ENCODE results near the gene CFAP299. TPM values are rescaled to one million over a fixed set of nuclear protein-coding genes. Genes with fewer than 3 reads are reported as not detected.

Gene CFAP299
- total and polyA plus RNA-seq, 2 donors (not counting 3 experiments of a cell fraction or from before 2014, with no cell fraction given) = not detected

- no peaks in the 10 kb centered on the region for H3K79me2 ChIP-seq (ENCODE audit: control insufficient read depth, insufficient read depth, low read length)
- H4K20me1 ChIP-seq (replicated peaks; ENCODE audit: control insufficient read depth, extremely low read depth, insufficient read depth, low read length) = no peaks in the 10 kb centered on the region
- H3K4me1 ChIP-seq (ENCODE audit: control insufficient read depth, extremely low read depth, insufficient read depth, low read length) = peaks cover 14% of the 10 kb centered on the region
- POLR2A ChIA-PET = no interaction called here
- no peaks in the 10 kb centered on the region for H3K27me3 ChIP-seq (ENCODE audit: control insufficient read depth in 2 of 2, insufficient read depth in 2 of 2, low read length in 2 of 2)
- no peaks in the 10 kb centered on the region for H3K36me3 ChIP-seq (ENCODE audit: control insufficient read depth in 2 of 2, extremely low read depth in 1 of 2, insufficient read depth in 2 of 2, low read length in 2 of 2)
- H3K9me1 ChIP-seq (replicated peaks; ENCODE audit: control insufficient read depth, extremely low read depth, insufficient read depth, low read length) = no peaks in the 10 kb centered on the region
- TF ChIP-seq POLR2AphosphoS5 (IDR thresholded peaks at IDR 0.05; ENCODE audit: insufficient read depth, low read depth, low read length) (no peak), JUN (IDR thresholded peaks at IDR 0.05; ENCODE audit: borderline replicate concordance, insufficient read depth, insufficient read length, low read depth) (peak; percentile 27), CTCF (IDR thresholded peaks at IDR 0.05; ENCODE audit: extremely low read depth in 1 of 2, insufficient read depth in 1 of 2, low read depth in 1 of 2, low read length in 2 of 2) (no peak), POLR2A (IDR thresholded peaks at IDR 0.05; ENCODE audit: low read depth, low read length) (no peak), MYC (IDR thresholded peaks at IDR 0.05; ENCODE audit: low read depth, low read length) (no peak), FOS (IDR thresholded peaks at IDR 0.05; ENCODE audit: borderline replicate concordance, insufficient read depth, low read length) (peak; percentile 63), EZH2 (IDR thresholded peaks at IDR 0.05; ENCODE audit: borderline replicate concordance, low read depth, low read length, severe bottlenecking) (no peak), GATA2 (IDR thresholded peaks at IDR 0.05; ENCODE audit: insufficient read depth, insufficient read length, low read depth, low read length) (no peak), MAX (IDR thresholded peaks at IDR 0.05; ENCODE audit: insufficient read depth, insufficient read length) (no peak)
- H3K4me2 ChIP-seq (ENCODE audit: insufficient read depth, low read length) = no peak overlapping the region
- no peak overlapping the region for H3K9ac ChIP-seq (replicated peaks; ENCODE audit: extremely low read depth, insufficient read depth, low read length)
- no peak overlapping the region for H2AFZ ChIP-seq (ENCODE audit: low read depth, low read length)
- H3K9me3 ChIP-seq (replicated peaks; ENCODE audit: control insufficient read depth, insufficient read depth, low read length) = no peaks in the 10 kb centered on the region
- FAIRE-seq (no peak), DNase-seq (ENCODE audit: low read depth, low spot score) (peak; percentile 6)
- H3K4me3 ChIP-seq (replicated peaks in 1 of 3; ENCODE audit: insufficient read depth in 1 of 3, low read depth in 1 of 3, low read length in 3 of 3) = no peak overlapping the region
- CTCF ChIA-PET = interaction anchor here (0.6 kb wide), 2 partner anchors 17 to 85 kb away, joined by 3 read pairs; no protein-coding TSS in a partner anchor
- intact Hi-C loops (cut with micrococcal nuclease) = loop anchor here (5.0 kb wide), 1 partner anchor 69 kb away; no protein-coding TSS in a partner anchor
- peak overlapping the region; percentile 20 for H3K27ac ChIP-seq (ENCODE audit: insufficient read depth, low read depth, low read length)
- dilution Hi-C loops (cut with MboI; ENCODE audit: extremely low pct_ligation_motif_present, low sequenced_read_pairs) = no loop called here
- BruUV-seq (replicated peaks) = no TSS peak
Observed at GRCh38 chr4:80306260-80306659, 29.3 kb upstream of the CFAP299 start.

All from endothelial cell of umbilical vein (primary cell).